Effector memory CD4-positive, alpha-beta T cell (primary cell): ENCODE measurements around the gene NOS3.
A peak's percentile ranks its signal among the peaks of the same experiment; 100 is the strongest.

Source experiments
- DNase-seq, 3 donors: peaks; one replicate each; pipeline ENCODE4 v3.0.0-alpha.2; 2020
- H3K27ac ChIP-seq: 2 replicates; pipeline ENCODE4 v1.7.0; 2013; ENCODE audit warnings: mild to moderate bottlenecking, low read length, moderate library complexity; ENCODE audit not compliant: insufficient read depth, poor library complexity, severe bottlenecking
- H3K27me3 ChIP-seq: replicated peaks from 2 replicates; pipeline ENCODE4 v1.7.0; 2013; ENCODE audit warnings: mild to moderate bottlenecking, low read length; ENCODE audit not compliant: insufficient read depth, control insufficient read depth, poor library complexity, severe bottlenecking
- H3K36me3 ChIP-seq: 2 replicates; pipeline ENCODE4 v1.7.0; 2013; ENCODE audit warnings: mild to moderate bottlenecking, low read length, moderate library complexity; ENCODE audit not compliant: control insufficient read depth, insufficient read depth
- H3K4me1 ChIP-seq: 2 replicates; pipeline ENCODE4 v1.7.0; 2013; ENCODE audit warnings: low read length, mild to moderate bottlenecking; ENCODE audit not compliant: control insufficient read depth, insufficient read depth, poor library complexity, severe bottlenecking
- H3K4me3 ChIP-seq: 2 replicates; pipeline ENCODE4 v1.7.0; 2013; ENCODE audit warnings: low read length, low read depth, mild to moderate bottlenecking; ENCODE audit not compliant: insufficient read depth, poor library complexity, severe bottlenecking
- H3K9me3 ChIP-seq: 2 replicates; pipeline ENCODE4 v1.7.0; 2013; ENCODE audit warnings: mild to moderate bottlenecking, low read length, moderate library complexity; ENCODE audit not compliant: control insufficient read depth

Gene NOS3

GRCh38 chr7:150981644-150982043, 9.2 kb upstream of the NOS3 start:
- H3K27me3 ChIP-seq = peaks cover 6% of the 10 kb centered on the region
- peaks cover 26% of the 10 kb centered on the region for H3K4me1 ChIP-seq
- no peaks in the 10 kb centered on the region for H3K9me3 ChIP-seq
- H3K27ac ChIP-seq = no peak overlapping the region
- no peak overlapping the region for H3K4me3 ChIP-seq
- no peaks in the 10 kb centered on the region for H3K36me3 ChIP-seq
- DNase-seq = no peak

GRCh38 chr7:150982351-150982750, 8.5 kb upstream of the NOS3 start:
- no peak overlapping the region for H3K27ac ChIP-seq
- no peaks in the 10 kb centered on the region for H3K27me3 ChIP-seq
- no peaks in the 10 kb centered on the region for H3K36me3 ChIP-seq
- H3K9me3 ChIP-seq = no peaks in the 10 kb centered on the region
- no peak for DNase-seq
- peaks cover 20% of the 10 kb centered on the region for H3K4me1 ChIP-seq
- no peak overlapping the region for H3K4me3 ChIP-seq

GRCh38 chr7:150983893-150984368, 6.9 kb upstream of the NOS3 start:
- H3K27me3 ChIP-seq = no peaks in the 10 kb centered on the region

GRCh38 chr7:150986099-150986512, 4.7 kb upstream of the NOS3 start:
- no peaks in the 10 kb centered on the region for H3K36me3 ChIP-seq
- H3K27me3 ChIP-seq = no peaks in the 10 kb centered on the region
- no peak for DNase-seq

More at GRCh38 chr7:150983893-150984368, 6.9 kb upstream of the NOS3 start:
- no peaks in the 10 kb centered on the region for H3K36me3 ChIP-seq
- H3K9me3 ChIP-seq = no peaks in the 10 kb centered on the region
- DNase-seq = no peak
- H3K27ac ChIP-seq = no peak overlapping the region
- no peak overlapping the region for H3K4me3 ChIP-seq
- peaks cover 26% of the 10 kb centered on the region for H3K4me1 ChIP-seq

GRCh38 chr7:150986556-150986955, 4.3 kb upstream of the NOS3 start:
- Histone ChIP-seq H3K36me3 (no peaks in the 10 kb centered on the region), H3K27me3 (no peaks in the 10 kb centered on the region), H3K9me3 (peaks cover 10% of the 10 kb centered on the region), H3K4me3 (no peak overlapping the region), H3K27ac (no peak overlapping the region), H3K4me1 (peaks cover 25% of the 10 kb centered on the region)
- no peak for DNase-seq

More at GRCh38 chr7:150986099-150986512, 4.7 kb upstream of the NOS3 start:
- no peak overlapping the region for H3K27ac ChIP-seq
- peaks cover 10% of the 10 kb centered on the region for H3K9me3 ChIP-seq
- peaks cover 25% of the 10 kb centered on the region for H3K4me1 ChIP-seq
- no peak overlapping the region for H3K4me3 ChIP-seq

GRCh38 chr7:150988230-150989226, 2.3 kb upstream of the NOS3 start:
- DNase-seq = peak; percentile 43 to 58 (median 49)
- Histone ChIP-seq H3K4me3 (peak overlapping the region; percentile 30), H3K4me1 (peaks cover 25% of the 10 kb centered on the region), H3K36me3 (no peaks in the 10 kb centered on the region), H3K27me3 (no peaks in the 10 kb centered on the region), H3K9me3 (peaks cover 10% of the 10 kb centered on the region), H3K27ac (peak overlapping the region; percentile 22)

- Histone ChIP-seq H3K27me3 (no peaks in the 10 kb centered on the region), H3K4me1 (peaks cover 32% of the 10 kb centered on the region), H3K36me3 (no peaks in the 10 kb centered on the region), H3K4me3 (no peak overlapping the region), H3K27ac (peak overlapping the region; percentile 22), H3K9me3 (peaks cover 10% of the 10 kb centered on the region)
- no peak for DNase-seq
These were observed 1.4 kb upstream of the NOS3 start for GRCh38 chr7:150989456-150989855.

- no peaks in the 10 kb centered on the region for H3K36me3 ChIP-seq
- peaks cover 10% of the 10 kb centered on the region for H3K9me3 ChIP-seq
- no peak overlapping the region for H3K27ac ChIP-seq
- peaks cover 46% of the 10 kb centered on the region for H3K4me1 ChIP-seq
- DNase-seq = no peak
- no peak overlapping the region for H3K4me3 ChIP-seq
- no peaks in the 10 kb centered on the region for H3K27me3 ChIP-seq
These were observed 1.3 kb downstream of the NOS3 start for GRCh38 chr7:150992051-150992640.

- no peak overlapping the region for H3K4me3 ChIP-seq
- H3K36me3 ChIP-seq = no peaks in the 10 kb centered on the region
- H3K27ac ChIP-seq = no peak overlapping the region
- peaks cover 43% of the 10 kb centered on the region for H3K4me1 ChIP-seq
- DNase-seq = no peak
- no peaks in the 10 kb centered on the region for H3K27me3 ChIP-seq
- peaks cover 10% of the 10 kb centered on the region for H3K9me3 ChIP-seq
These were observed 2.1 kb downstream of the NOS3 start for GRCh38 chr7:150992833-150993302.

GRCh38 chr7:150993511-150993910, 2.7 kb downstream of the NOS3 start:
- no peaks in the 10 kb centered on the region for H3K27me3 ChIP-seq
- no peak overlapping the region for H3K4me3 ChIP-seq
- DNase-seq = no peak
- no peaks in the 10 kb centered on the region for H3K36me3 ChIP-seq
- H3K4me1 ChIP-seq = peaks cover 43% of the 10 kb centered on the region
- no peak overlapping the region for H3K27ac ChIP-seq
- H3K9me3 ChIP-seq = peaks cover 10% of the 10 kb centered on the region
